Activated T-cell treated with anti-CD3 and anti-CD28 coated beads, Interleukin-2, amount 50 U/mL, for 24 hours (primary cell): ENCODE results near the gene SCARF1.

Source experiments
- DNase-seq: peaks from one replicate; pipeline ENCODE4 v3.0.0-alpha.2; 2020
- H3K27ac Mint-ChIP-seq: 2 replicates; pipeline ENCODE4 v1.8.0; 2020; ENCODE audit warnings: mild to moderate bottlenecking, mixed read lengths
- H3K27me3 Mint-ChIP-seq: 2 replicates; pipeline ENCODE4 v1.8.0; 2020; ENCODE audit warnings: mixed read lengths
- H3K36me3 Mint-ChIP-seq: 2 replicates; pipeline ENCODE4 v1.8.0; 2020; ENCODE audit warnings: low read depth, mixed read lengths
- H3K4me1 Mint-ChIP-seq: 2 replicates; pipeline ENCODE4 v1.8.0; 2020; ENCODE audit warnings: low read depth, mixed read lengths
- H3K4me3 Mint-ChIP-seq: 2 replicates; pipeline ENCODE4 v1.8.0; 2020; ENCODE audit warnings: mild to moderate bottlenecking, moderate library complexity, mixed read lengths
- H3K9me3 Mint-ChIP-seq: 2 replicates; pipeline ENCODE4 v1.8.0; 2020; ENCODE audit warnings: mixed read lengths

Gene SCARF1

DNA sequence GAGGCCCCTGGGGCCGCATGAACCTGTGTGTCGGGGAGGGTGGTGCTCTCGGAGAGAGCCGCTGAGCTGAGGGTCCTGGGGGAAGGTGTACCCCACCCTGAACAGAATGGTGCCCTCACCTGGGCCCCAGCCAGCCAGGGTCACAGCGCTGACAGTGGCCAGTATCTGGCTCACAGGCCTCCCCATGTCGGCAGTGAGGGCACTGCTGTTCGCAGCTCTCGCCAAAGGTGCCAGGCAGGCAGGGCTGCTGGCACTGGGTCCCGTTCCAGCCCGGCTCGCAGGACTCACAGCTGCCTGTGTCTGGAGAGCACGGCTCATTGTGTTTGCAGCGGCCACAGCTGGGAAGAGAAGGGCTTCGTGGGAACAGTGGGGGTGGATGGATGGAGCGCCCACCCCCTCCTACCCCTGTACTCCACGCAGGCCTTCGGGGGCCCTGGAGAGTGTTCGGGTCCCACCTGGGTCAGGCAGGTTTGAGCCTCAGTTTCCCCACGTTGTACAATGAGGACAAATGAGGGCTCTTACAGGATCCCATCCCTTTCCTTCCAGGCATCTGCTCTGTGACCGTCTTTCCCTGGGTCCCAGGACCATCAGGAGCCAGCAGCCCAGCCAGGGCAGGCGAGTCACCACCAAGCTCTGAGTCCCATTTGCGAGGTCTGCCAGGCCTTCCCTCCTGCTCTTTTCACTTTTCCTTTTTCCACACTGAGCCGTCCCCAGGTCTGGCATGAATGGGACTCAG, 5.0 kb downstream of the SCARF1 start:
- Mint-ChIP-seq H3K4me3 (no peak overlapping the region), H3K36me3 (no peaks in the 10 kb centered on the region), H3K27ac (no peak overlapping the region), H3K27me3 (no peaks in the 10 kb centered on the region), H3K9me3 (no peaks in the 10 kb centered on the region), H3K4me1 (peaks cover 17% of the 10 kb centered on the region)
- no peak for DNase-seq

DNA sequence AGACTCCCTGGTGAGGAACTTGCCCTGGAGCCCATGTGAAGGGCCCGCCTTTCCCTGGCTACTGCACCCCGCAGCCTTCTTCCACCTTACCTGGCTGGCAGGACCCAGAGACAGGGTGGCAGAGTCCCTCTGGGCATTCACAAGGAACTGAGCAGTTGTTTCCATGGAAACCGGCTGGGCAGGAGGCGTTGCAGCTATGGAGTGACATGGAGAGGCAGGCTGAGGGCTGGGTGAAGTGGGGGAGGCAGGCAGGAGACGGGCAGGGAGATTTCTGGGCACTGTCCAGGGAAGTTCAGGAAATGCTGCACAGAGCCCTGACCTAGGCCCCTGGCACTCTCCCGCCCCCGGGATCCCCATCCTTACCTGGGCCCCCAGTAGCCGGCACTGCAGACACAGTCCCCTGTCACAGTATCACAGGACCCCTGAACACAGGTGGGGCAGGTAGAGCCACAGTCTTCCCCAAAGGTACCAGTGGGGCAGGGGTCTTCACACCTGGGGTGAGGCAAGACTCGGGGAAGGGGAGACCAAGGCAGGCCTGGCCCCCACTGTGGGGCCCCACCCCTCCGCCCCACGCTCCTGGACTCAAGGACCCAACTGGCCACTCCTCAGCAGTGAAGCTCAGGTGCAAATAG, 5.9 kb downstream of the SCARF1 start:
- Mint-ChIP-seq H3K27ac (no peak overlapping the region), H3K4me3 (no peak overlapping the region), H3K4me1 (peaks cover 8% of the 10 kb centered on the region), H3K9me3 (no peaks in the 10 kb centered on the region), H3K36me3 (no peaks in the 10 kb centered on the region), H3K27me3 (no peaks in the 10 kb centered on the region)
- no peak for DNase-seq

DNA sequence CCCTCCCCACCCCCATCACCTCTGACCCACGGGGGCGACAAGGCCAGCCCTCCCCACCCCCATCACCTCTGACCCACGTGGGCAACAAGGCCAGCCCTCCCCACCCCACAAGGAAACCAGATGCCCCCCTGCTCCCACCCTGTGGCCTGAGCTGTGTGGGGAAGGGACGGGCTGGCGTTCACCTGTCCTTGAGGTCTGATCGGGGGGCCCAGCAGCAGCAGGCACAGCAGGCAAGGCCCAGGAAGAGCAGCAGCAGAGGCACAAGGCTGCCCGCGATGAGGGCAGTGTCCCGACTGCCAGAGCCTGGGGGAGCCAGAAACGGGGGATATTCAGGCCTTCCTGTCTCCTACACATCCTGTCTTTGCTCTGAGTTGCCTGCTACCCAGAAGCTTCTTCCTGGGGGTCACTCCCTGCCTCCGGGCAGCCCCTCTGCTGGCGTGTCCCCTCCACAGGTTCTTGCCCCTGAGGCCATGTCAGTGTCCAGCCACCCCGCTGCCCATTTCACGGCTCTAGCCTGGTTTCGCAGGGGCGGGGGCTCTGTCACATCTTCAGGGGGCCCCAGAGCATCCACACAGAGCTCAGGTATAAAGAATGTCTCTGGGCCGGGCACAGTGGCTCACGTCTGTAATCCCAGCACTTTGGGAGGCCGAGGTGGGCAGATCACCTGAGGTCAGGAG, 6.8 kb downstream of the SCARF1 start:
- no peak for DNase-seq
- Mint-ChIP-seq H3K9me3 (no peaks in the 10 kb centered on the region), H3K27ac (no peak overlapping the region), H3K27me3 (no peaks in the 10 kb centered on the region), H3K36me3 (no peaks in the 10 kb centered on the region), H3K4me1 (no peaks in the 10 kb centered on the region), H3K4me3 (no peak overlapping the region)

DNA sequence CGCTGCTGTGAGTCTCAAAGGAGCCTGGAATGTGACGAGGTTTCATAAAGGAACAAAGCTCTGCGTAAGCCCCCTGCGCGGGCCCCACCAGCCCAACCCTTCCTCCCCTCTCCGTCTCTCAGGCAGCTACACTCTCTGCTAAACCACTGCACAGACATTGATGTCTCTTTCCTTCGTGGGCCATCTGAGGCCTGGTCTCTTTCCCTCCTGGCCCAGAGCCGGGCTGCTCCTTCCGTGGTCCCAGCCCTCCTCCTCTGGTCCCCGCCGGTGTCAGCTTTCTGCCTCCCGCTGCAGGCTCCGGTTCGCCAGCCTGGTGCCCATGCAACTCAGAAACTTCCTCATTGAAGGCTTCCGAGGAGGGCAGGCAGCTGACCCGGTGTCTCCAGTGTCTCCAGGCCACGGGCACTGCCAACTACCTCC, 7.4 kb downstream of the SCARF1 start:
- H3K9me3 Mint-ChIP-seq = no peaks in the 10 kb centered on the region
- no peak overlapping the region for H3K4me3 Mint-ChIP-seq
- no peaks in the 10 kb centered on the region for H3K27me3 Mint-ChIP-seq
- no peaks in the 10 kb centered on the region for H3K36me3 Mint-ChIP-seq
- DNase-seq = no peak
- H3K4me1 Mint-ChIP-seq = no peaks in the 10 kb centered on the region
- no peak overlapping the region for H3K27ac Mint-ChIP-seq

DNA sequence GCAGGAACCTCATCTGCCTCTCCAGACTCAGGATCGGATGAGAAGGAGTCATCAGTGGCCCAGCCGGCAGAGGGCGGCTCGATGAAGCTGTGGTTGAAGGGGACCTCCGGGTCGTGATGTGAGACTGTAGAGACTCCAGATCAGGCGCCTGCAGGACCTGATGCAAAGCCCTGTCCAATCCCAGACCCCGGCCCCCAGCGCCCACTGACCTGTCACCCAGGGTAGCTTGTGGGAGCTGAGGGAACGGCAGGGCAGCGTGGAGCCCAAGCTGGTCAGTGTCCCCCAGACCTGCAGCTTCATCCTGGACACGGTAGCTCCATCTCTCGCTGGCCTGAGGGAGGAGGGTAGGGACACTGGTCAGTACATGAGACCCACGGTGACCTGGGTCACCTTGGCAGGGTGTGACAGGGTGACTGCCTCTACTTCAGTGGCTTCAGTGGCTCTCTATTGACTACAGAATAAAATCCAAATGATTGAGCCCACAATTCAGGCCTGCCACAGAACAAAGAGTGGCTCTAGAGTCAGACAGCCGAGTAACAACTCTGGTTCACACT, 8.7 kb downstream of the SCARF1 start:
- H3K4me3 Mint-ChIP-seq = no peak overlapping the region
- H3K27me3 Mint-ChIP-seq = no peaks in the 10 kb centered on the region
- no peaks in the 10 kb centered on the region for H3K36me3 Mint-ChIP-seq
- DNase-seq = no peak
- H3K9me3 Mint-ChIP-seq = no peaks in the 10 kb centered on the region
- no peak overlapping the region for H3K27ac Mint-ChIP-seq
- H3K4me1 Mint-ChIP-seq = no peaks in the 10 kb centered on the region

DNA sequence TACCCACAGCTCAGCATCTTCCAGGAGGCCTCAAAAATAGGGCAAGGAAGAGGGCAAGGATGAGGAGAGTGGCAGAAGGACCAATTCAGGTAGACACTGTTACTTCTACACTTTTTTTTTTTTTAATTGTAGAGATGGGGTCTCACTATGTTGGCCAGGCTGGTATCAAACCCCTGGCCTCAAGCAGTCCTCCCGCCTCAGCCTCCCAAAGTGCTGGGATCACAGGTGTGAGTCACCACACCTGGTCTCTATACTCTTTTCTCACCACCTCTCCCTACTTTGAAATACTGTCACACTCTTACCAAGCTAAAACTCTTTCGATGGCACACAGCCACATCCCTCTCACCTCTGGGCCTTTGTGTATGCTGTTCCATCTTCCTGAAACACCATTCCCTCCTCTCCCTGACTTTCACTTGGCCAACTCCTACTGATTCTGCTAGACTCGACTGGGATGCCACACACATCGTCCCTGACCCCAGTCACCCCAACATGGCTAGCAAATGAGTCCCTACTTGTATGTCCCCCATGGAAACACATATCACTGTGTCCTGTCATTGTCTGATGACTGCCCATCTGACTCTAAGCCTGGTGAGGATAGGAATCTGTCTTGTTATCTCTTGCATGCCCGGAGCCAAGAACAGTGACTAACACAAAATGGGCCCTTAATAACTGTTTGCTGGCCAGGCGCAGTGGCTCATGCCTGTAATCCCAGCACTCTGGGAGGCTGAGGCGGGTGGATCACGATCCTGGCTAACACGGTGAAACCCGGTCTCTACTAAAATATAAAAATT, 9.7 kb downstream of the SCARF1 start:
- Mint-ChIP-seq H3K27me3 (no peaks in the 10 kb centered on the region), H3K9me3 (no peaks in the 10 kb centered on the region), H3K36me3 (no peaks in the 10 kb centered on the region), H3K4me1 (no peaks in the 10 kb centered on the region), H3K4me3 (no peak overlapping the region), H3K27ac (no peak overlapping the region)
- DNase-seq = no peak

DNA sequence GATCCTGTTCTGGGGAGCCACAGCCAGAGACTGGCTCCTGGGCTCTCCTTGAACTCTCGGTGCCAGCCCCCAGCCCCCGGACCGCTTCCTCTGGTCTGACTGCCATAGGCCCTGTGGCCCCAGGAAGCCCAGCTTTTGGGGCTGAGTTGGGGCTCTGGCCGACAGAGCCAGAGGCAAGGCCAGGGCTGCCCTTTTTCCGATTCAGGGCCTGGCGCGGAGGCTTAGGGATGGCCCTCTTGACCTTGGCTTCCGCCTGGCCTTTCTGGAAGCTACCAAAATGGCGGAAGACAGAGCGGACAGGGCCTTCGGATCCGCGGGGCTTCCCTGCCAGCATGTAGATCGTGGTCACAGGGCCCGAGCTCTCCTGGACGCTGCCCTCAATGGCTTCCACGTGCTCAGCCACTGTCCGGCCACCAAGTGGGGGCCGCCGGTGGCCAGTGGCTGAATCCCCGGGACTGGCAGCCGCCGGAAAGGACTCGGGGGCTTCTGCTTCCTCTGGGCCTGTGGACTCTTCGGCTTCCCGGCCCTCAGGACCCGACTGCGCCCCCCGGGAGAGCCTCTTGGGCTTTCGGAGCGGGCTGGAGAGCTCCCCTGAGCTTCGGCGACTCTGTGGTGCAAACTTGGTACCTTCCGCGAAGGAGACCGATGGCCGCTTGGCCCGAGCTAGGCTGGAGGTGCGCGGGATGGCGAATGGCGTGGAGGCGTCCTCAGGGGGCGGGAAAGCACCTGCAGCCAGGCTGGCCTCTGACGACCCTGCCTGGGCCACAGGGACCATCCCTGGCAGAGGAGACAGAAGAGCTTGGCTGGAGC, 10.5 kb downstream of the SCARF1 start:
- Mint-ChIP-seq H3K27ac (no peak overlapping the region), H3K9me3 (no peaks in the 10 kb centered on the region), H3K4me1 (peaks cover 3% of the 10 kb centered on the region)

DNA sequence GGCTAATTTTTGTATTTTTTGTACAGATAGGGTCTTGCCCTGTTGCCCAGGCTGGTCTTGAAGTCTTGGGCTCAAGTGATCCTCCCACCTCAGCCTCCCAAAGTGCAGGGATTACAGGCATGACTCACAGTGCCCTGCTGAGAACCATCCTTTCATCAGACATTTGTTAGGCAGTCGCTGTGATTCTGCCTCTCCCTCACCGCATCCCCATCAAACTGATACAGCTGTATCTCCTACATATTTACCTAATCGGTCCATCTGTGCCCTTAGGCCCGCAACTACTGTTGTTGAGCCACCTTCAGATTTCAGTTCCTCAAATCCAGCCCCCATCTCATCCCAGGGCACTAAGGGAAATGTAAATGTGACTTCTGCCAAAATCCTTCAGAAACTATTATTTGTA, 14.9 kb downstream of the SCARF1 start:
- H3K4me1 Mint-ChIP-seq = peaks cover 24% of the 10 kb centered on the region
- DNase-seq = no peak
- H3K4me3 Mint-ChIP-seq = no peak overlapping the region
- peaks cover 5% of the 10 kb centered on the region for H3K36me3 Mint-ChIP-seq
- H3K27ac Mint-ChIP-seq = peak overlapping the region; percentile 84
- H3K27me3 Mint-ChIP-seq = peaks cover 21% of the 10 kb centered on the region
- no peaks in the 10 kb centered on the region for H3K9me3 Mint-ChIP-seq

More for the DNA sequence above, 10.5 kb downstream of the SCARF1 start:
- Mint-ChIP-seq H3K27me3 (peaks cover 3% of the 10 kb centered on the region), H3K4me3 (no peak overlapping the region), H3K36me3 (no peaks in the 10 kb centered on the region)
- no peak for DNase-seq

DNA sequence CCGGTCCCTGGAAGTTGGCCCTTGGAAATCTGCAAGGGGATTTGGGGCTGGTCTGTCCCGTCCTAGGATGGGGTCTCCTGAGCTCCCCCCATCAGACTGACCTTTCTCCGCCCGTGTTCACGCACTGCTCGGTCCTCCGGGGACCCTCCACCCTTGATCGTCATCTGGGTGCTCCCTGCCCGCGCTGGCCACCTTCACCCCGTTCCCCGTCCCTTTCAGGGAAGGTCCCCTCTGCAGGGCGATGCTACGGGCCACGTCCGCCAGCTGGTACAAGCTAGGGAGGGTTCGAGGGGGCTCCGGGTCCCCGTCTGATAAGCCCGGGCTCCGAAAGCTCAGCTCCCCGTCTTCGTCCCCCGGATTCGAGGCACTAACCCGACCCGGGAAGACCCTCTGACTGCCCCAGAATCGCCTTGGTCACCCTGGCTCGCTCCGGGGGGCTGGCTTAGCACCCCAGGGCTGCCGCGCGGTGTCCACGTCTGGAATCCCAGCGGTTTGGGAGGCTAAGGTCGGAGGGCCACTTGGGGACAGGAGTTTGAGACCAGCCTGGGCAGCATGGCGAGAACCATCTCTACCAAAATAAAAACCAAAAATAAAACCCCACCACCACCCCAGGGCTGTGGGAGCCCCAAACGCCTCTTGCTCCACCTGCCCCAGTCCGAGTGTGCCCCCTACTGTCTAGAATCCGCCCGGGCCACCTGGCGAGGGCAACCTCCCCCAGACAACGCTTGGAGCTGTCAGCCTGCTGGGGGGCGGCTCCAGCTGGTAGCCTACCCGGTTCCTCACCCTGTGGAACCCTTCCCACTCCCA, 15.8 kb downstream of the SCARF1 start:
- peaks cover 21% of the 10 kb centered on the region for H3K27me3 Mint-ChIP-seq
- DNase-seq = peak; percentile 86
- peaks cover 24% of the 10 kb centered on the region for H3K4me1 Mint-ChIP-seq
- H3K27ac Mint-ChIP-seq = peak overlapping the region; percentile 84
- H3K9me3 Mint-ChIP-seq = no peaks in the 10 kb centered on the region
- peak overlapping the region; percentile 78 for H3K4me3 Mint-ChIP-seq
- peaks cover 5% of the 10 kb centered on the region for H3K36me3 Mint-ChIP-seq

DNA sequence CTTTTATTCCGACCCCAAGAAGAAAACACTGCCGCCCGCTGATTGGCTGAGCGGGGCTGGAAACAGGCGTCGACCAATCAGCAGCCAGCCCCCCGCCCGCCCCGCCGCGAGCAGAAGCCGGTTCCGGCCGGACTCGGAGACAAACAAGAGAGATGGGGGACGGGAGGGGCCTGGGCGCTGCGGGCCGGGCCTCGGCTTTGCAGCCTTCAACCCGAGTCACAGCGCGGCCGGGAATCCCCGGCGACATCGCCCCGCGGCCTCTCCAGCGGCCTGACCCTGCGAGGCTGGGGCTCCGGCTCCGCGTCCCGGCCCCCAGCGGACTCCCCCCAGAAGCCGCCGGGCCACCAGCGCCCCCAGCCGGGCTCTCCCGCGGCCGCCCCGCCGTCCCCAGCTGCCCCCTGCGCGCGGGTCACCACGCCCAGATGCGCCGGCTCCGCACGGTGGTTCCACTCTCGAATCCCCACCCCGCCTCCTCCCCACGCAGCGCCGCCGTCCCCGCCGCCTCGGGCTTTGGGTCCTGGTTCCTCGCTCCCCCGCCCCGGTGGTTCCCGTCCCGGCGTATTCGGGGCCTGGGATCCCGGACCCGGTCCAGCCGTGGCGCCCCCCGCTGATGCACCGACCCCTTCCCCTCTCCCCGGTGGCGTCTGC, 16.6 kb downstream of the SCARF1 start:
- peaks cover 5% of the 10 kb centered on the region for H3K36me3 Mint-ChIP-seq
- peak overlapping the region; percentile 87 for H3K4me3 Mint-ChIP-seq
- no peaks in the 10 kb centered on the region for H3K9me3 Mint-ChIP-seq
- H3K4me1 Mint-ChIP-seq = peaks cover 24% of the 10 kb centered on the region
- DNase-seq = peak; percentile 90
- H3K27me3 Mint-ChIP-seq = peaks cover 21% of the 10 kb centered on the region
- peak overlapping the region; percentile 91 for H3K27ac Mint-ChIP-seq

DNA sequence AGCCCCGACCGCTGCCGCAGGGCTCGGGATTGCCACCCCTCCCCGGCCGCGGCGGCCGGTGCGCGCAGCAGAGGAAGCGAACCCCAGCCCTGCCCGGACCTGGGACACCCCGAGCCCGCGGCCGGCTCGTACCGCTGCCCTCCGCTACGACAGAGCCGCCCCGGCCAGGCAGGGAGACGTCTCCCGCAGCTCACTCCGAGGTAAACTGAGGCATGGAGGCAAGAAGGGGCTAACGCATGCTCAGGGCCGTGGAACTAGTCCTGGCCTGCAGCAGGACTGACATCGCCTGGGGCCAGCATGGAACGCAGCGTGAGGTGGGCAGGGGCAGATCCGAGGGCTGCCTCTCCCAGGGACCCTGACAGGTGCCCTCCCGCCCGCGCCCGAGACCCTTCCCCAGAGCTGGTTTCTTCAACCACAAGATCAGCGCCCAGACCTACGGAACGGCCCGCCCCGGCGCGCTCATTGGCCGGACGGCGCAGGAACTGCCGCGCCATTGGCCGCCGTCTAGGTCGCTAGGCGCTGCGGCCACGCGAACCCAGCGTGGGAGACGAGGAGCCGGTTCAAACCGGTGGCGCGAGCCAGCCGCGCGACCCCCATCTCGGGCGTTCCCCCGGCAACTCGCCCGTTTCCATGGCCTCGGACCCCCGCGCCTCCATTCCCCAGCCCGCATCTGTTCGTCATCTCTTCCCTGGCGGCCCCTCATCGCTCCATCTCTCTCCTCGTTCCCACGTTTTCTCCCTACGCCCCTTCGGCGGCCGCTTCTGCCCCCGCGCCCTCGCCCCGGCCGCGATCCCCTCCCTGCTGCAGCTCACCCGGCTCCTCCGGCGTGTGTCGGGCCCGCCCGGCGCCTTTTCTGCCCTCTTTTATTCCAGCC, 17.3 kb downstream of the SCARF1 start, which contains the start of gene SLC43A2:
SLC43A2 (minus strand) TSS at position 853 of the 874 bp plus-strand sequence. CDS start 960 bp downstream, outside the sequence.
- no peaks in the 10 kb centered on the region for H3K9me3 Mint-ChIP-seq
- H3K36me3 Mint-ChIP-seq = peaks cover 5% of the 10 kb centered on the region
- H3K4me3 Mint-ChIP-seq = peak within 1 kb of the TSS; percentile 87
- peak within 1 kb of the TSS; percentile 91 for H3K27ac Mint-ChIP-seq
- H3K4me1 Mint-ChIP-seq = peaks cover 24% of the 10 kb centered on the region
- peaks cover 21% of the 10 kb centered on the region for H3K27me3 Mint-ChIP-seq
- DNase-seq = peak; percentile 86
